Erythroblast (primary cell): ENCODE data around the gene VAMP2.

Experiments used
- GATA1 ChIP-seq: IDR thresholded peaks from 2 replicates; pipeline ENCODE4 v1.6.1; 2011; ENCODE audit warnings: low read depth, mild to moderate bottlenecking, control low read depth, low read length, moderate library complexity
- POLR2A ChIP-seq: IDR thresholded peaks from 2 replicates; pipeline ENCODE4 v1.6.1; 2011; ENCODE audit warnings: mild to moderate bottlenecking, low read length

DNA sequence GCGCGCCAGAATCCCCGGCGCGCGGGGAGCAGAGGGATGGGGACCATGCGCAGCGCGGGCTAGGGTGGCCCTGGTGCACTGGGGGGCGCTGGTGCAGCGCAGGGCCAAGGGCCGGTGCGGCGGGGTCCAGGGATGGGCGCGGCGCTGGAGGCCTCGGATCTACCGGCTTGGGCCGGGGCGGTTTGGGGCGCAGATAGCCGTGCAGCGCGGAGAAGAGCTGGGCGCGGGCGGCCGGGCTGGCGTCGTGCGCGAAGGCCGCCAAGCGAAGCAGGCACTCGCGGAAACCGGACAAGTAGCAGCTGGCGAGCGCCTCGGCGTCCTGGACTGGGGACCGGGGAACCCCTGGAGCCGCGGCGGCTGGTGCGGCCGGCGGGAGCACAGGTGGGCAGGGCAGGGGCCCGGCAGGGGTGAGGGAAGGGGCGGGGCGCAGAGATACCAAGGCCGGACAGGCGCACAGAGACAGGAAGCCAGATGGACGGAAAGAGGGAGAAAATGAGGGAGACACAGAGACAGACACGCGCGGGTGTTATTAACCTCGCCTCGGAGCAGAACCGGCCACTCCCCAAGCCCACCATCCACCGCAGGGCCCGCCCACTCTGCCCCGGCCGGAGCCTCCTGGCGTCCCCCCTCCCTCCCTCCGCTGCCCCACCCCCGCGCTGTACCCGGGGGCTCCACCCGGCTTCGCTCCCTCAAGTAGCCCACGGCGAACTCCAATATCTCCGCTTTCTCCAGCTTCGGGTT, 40.9 kb downstream of the VAMP2 start:
- TF ChIP-seq POLR2A: no peak
- no peak for TF ChIP-seq GATA1
